ENCODE data around the gene CERKL. TPM values are rescaled to one million over a fixed set of nuclear protein-coding genes. Genes with fewer than 3 reads are reported as not detected.
A peak's percentile ranks its signal among the peaks of the same experiment; 100 is the strongest.

The CERKL gene
- total and polyA plus RNA-seq, 2 experiments from 2014 or later, result 1.9 to 2.3 TPM

DNA sequence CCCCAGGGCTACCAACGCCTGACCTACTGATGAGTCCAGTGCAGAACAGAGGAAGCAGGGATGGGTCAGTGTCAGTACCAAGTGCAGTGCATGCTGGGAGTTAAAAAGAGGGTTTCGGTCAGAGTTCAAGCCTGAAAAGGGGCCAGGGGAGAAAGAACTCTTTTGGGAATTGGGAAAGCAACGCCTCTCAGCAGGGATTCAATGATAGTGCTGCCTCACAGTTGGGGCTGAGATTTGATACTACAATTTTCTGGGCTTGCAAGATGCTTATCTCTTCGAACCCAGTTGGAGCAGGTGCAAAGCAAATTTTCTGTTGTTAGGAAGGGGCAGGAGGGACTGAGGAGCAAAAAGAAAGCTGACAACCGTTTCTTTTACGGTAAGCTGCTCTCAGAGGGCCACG is 82.6 kb downstream of the CERKL start:
- Histone ChIP-seq H3K79me2 (no peaks in the 10 kb centered on the region), H3K4me2 (no peak overlapping the region), H3K4me1 (ENCODE audit: insufficient read depth) (peaks cover 12% of the 10 kb centered on the region), H2AFZ (no peak overlapping the region), H3K4me3 (no peak overlapping the region), H4K20me1 (ENCODE audit: insufficient read depth, poor library complexity, severe bottlenecking) (no peaks in the 10 kb centered on the region), H3K36me3 (replicated peaks; ENCODE audit: insufficient read depth, low read depth) (no peaks in the 10 kb centered on the region), H3K9me2 (replicated peaks; ENCODE audit: insufficient read depth) (no peaks in the 10 kb centered on the region), H3K27me3 (no peaks in the 10 kb centered on the region), H3K27ac (no peak overlapping the region), H3K9me3 (ENCODE audit: low read depth) (no peaks in the 10 kb centered on the region)
- 67% methylated on average over 7 of the region's 7 CpGs for WGBS (ENCODE audit: low lambda C conversion rate, missing lambda C conversion rate)
- no peak for TF ChIP-seq EZH2 (IDR thresholded peaks at IDR 0.05; ENCODE audit: borderline replicate concordance)
- TF ChIP-seq, protein P1, sequence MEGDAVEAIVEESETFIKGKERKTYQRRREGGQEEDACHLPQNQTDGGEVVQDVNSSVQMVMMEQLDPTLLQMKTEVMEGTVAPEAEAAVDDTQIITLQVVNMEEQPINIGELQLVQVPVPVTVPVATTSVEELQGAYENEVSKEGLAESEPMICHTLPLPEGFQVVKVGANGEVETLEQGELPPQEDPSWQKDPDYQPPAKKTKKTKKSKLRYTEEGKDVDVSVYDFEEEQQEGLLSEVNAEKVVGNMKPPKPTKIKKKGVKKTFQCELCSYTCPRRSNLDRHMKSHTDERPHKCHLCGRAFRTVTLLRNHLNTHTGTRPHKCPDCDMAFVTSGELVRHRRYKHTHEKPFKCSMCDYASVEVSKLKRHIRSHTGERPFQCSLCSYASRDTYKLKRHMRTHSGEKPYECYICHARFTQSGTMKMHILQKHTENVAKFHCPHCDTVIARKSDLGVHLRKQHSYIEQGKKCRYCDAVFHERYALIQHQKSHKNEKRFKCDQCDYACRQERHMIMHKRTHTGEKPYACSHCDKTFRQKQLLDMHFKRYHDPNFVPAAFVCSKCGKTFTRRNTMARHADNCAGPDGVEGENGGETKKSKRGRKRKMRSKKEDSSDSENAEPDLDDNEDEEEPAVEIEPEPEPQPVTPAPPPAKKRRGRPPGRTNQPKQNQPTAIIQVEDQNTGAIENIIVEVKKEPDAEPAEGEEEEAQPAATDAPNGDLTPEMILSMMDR (IDR thresholded peaks at IDR 0.05; ENCODE audit: poor library complexity), result no peak
- no peak for TF ChIP-seq EZH2phosphoT487 (IDR thresholded peaks at IDR 0.05; ENCODE audit: low read depth, severe bottlenecking, unreplicated experiment)
- DNase-seq (ENCODE audit: low spot score), result no peak

DNA sequence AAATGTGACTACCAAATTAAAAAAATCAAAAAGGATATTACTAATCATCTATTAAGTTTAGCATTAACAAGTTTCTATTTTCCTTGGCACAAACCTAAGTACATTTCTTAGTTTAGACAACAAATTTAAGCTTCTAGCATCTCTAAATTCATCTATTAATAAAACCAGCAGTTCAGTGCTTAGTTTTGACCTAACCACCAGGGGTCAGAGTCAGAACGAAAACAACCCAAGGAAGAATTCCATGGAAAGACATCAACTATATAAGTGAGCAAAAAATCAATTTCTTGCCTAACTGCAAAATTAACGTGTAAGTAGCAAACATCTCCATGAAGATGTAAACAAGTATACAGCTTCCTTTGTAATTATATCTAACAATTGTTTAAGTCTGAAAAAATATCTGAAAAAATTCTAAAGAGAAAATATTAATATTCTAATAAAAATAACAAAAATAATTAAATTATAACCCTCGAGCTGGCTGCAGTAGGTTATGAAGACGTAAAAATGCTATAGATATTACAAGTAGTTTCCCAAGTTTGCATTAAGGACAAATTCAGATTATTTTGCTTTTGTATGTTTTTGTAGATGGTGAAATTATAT is 83.7 kb downstream of the CERKL start:
- TF ChIP-seq, protein P1 (IDR thresholded peaks at IDR 0.05; ENCODE audit: poor library complexity), result peak; percentile 64
- no peak for TF ChIP-seq EZH2phosphoT487 (IDR thresholded peaks at IDR 0.05; ENCODE audit: low read depth, severe bottlenecking, unreplicated experiment)
- H3K36me3 ChIP-seq (replicated peaks; ENCODE audit: insufficient read depth, low read depth), result no peaks in the 10 kb centered on the region
- peak; percentile 47 for DNase-seq (ENCODE audit: low spot score)
- H3K4me3 ChIP-seq, result no peak overlapping the region
- no peak overlapping the region for H3K27ac ChIP-seq
- H4K20me1 ChIP-seq (ENCODE audit: insufficient read depth, poor library complexity, severe bottlenecking), result no peaks in the 10 kb centered on the region
- H3K9me3 ChIP-seq (ENCODE audit: low read depth), result no peaks in the 10 kb centered on the region
- no peak overlapping the region for H2AFZ ChIP-seq
- H3K27me3 ChIP-seq, result no peaks in the 10 kb centered on the region
- H3K4me2 ChIP-seq, result no peak overlapping the region
- peaks cover 12% of the 10 kb centered on the region for H3K4me1 ChIP-seq (ENCODE audit: insufficient read depth)
- WGBS (ENCODE audit: low lambda C conversion rate, missing lambda C conversion rate), result 25% methylated on average over 4 of the region's 4 CpGs
- H3K79me2 ChIP-seq, result no peaks in the 10 kb centered on the region
- H3K9me2 ChIP-seq (replicated peaks; ENCODE audit: insufficient read depth), result no peaks in the 10 kb centered on the region

DNA sequence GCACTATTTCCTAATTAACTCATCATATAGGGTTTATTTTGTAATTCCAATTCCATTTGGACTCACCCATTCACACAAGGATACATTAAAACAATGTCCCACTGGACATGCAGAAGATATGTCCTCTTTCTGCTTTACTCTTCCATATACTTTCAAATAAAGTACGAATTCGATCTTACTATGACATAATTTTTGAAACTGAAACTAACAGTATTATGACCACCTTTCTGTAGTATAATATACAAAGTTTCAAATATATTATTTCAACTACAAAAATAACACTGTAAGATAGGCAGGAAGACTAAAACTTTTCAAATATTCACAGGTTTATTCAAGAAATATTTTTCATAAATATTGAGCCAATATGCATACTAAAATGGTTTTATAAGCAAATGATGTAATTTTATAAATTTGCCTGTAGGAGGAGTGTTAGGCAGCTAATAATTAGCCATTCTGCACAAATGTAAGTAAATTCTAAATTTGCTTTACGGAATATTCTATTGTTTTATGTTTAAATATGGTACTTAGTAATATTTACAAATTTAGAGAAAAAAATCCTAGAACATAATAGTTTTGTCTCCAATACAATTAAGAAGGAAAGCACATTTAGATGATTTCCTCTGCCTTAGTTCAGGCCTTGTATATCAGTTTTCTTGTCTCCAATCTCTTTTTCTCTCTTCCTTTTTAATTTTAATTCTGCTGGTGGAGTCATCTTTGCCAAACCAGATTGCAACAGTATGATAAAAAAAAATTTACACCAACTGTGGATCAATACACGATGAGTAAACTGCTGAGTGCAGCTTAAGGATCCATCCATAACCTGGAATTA is 85.9 kb downstream of the CERKL start:
- Histone ChIP-seq H4K20me1 (ENCODE audit: insufficient read depth, poor library complexity, severe bottlenecking) (no peaks in the 10 kb centered on the region), H3K36me3 (replicated peaks; ENCODE audit: insufficient read depth, low read depth) (no peaks in the 10 kb centered on the region), H3K4me3 (no peak overlapping the region), H3K9me3 (ENCODE audit: low read depth) (no peaks in the 10 kb centered on the region), H3K9me2 (replicated peaks; ENCODE audit: insufficient read depth) (no peaks in the 10 kb centered on the region), H2AFZ (no peak overlapping the region), H3K27me3 (no peaks in the 10 kb centered on the region), H3K27ac (no peak overlapping the region), H3K79me2 (no peaks in the 10 kb centered on the region), H3K4me2 (no peak overlapping the region), H3K4me1 (ENCODE audit: insufficient read depth) (peaks cover 12% of the 10 kb centered on the region)
- no peak for DNase-seq (ENCODE audit: low spot score)
- WGBS (ENCODE audit: low lambda C conversion rate, missing lambda C conversion rate), result 83% methylated on average over 4 of the region's 4 CpGs
- TF ChIP-seq, protein P1 (IDR thresholded peaks at IDR 0.05; ENCODE audit: poor library complexity), result no peak
- TF ChIP-seq EZH2phosphoT487 (IDR thresholded peaks at IDR 0.05; ENCODE audit: low read depth, severe bottlenecking, unreplicated experiment), result no peak
- no peak for TF ChIP-seq EZH2 (IDR thresholded peaks at IDR 0.05; ENCODE audit: borderline replicate concordance)
